ENCODE results near the gene SLC6A1.

Gene SLC6A1

DNA sequence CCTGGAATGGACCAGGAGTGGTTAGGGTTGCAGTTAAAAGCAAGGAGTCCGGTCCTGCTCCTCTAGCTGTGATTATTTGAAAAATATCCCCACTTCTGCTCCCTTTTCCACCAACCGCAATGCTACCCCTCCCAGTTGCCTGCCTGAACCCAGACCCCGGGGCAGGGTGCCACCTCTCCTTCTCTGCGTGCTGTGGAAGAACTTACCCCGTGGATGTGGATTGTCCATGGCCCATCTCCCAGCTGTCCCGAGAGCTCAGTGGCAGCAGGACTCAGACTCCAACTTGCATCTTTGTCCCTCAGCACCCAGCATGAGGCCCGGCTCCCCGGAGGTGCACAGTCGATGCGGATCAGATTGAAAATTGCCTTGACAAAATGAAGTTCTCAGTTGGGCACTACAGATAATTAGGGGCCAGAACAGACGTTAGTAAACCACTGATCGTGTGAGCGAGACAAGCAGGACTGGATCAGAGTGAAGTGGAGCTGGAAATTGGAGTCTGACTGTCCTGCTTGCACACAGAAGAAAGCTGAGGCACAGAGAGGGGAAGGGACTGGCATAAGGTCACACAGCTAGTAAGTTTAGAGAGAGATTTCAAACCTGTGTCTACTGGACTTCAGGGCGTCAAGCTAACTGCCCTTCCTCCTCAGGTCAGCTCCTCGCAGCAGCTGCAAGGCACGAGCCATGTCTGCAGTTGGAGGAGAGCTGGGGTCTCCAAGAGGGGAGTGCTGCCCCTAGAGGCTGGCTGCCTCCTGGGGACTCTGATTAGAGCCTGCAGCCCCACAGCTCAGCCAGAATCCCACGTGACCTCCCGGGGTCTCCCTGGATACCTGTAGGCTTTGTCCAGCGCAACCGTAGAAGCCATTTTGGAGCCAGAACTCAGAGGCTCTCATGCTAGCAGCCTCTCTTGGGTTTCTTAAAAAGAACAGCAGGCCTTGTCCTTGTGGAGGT is 14.7 kb downstream of the SLC6A1 start:
- H3K9me3 ChIP-seq (ENCODE audit: severe bottlenecking), result no peaks in the 10 kb centered on the region
- no peaks in the 10 kb centered on the region for H3K36me3 ChIP-seq
- DNase-seq, result peak; percentile 23
- no peak overlapping the region for H3K4me3 ChIP-seq (ENCODE audit: low read depth, low read length)
- TF ChIP-seq, protein P1, sequence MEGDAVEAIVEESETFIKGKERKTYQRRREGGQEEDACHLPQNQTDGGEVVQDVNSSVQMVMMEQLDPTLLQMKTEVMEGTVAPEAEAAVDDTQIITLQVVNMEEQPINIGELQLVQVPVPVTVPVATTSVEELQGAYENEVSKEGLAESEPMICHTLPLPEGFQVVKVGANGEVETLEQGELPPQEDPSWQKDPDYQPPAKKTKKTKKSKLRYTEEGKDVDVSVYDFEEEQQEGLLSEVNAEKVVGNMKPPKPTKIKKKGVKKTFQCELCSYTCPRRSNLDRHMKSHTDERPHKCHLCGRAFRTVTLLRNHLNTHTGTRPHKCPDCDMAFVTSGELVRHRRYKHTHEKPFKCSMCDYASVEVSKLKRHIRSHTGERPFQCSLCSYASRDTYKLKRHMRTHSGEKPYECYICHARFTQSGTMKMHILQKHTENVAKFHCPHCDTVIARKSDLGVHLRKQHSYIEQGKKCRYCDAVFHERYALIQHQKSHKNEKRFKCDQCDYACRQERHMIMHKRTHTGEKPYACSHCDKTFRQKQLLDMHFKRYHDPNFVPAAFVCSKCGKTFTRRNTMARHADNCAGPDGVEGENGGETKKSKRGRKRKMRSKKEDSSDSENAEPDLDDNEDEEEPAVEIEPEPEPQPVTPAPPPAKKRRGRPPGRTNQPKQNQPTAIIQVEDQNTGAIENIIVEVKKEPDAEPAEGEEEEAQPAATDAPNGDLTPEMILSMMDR (IDR thresholded peaks at IDR 0.05; ENCODE audit: low read depth, low read length), result peak; percentile 45
- H3K27ac ChIP-seq, result no peak overlapping the region
- H3K27me3 ChIP-seq (ENCODE audit: insufficient read depth, low read depth, severe bottlenecking), result no peaks in the 10 kb centered on the region

DNA sequence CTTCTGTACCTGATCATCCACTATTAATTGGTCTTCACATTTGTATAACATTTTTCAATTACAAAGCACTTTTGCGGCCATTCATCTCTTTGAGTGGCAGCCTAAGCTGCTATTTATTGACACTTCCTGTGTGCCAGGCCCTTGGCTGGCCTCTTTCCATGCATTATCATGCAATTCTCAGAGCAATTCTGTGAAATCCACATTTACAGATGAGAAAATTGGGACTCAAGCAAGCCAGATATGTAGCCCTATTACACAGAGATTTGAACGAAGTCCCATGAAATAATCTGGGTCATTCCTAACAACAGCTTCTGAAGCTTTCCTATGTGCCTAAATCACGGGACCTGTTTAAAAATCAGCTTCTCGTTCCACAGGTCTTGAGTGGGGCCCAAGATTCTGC is 17.4 kb downstream of the SLC6A1 start:
- H3K27me3 ChIP-seq (ENCODE audit: insufficient read depth, low read depth, severe bottlenecking), result no peaks in the 10 kb centered on the region
- no peak overlapping the region for H3K4me3 ChIP-seq (ENCODE audit: low read depth, low read length)
- no peaks in the 10 kb centered on the region for H3K9me3 ChIP-seq (ENCODE audit: severe bottlenecking)
- no peak overlapping the region for H3K27ac ChIP-seq
- no peak for DNase-seq
- TF ChIP-seq, protein P1 (IDR thresholded peaks at IDR 0.05; ENCODE audit: low read depth, low read length), result no peak
- H3K36me3 ChIP-seq, result no peaks in the 10 kb centered on the region

DNA sequence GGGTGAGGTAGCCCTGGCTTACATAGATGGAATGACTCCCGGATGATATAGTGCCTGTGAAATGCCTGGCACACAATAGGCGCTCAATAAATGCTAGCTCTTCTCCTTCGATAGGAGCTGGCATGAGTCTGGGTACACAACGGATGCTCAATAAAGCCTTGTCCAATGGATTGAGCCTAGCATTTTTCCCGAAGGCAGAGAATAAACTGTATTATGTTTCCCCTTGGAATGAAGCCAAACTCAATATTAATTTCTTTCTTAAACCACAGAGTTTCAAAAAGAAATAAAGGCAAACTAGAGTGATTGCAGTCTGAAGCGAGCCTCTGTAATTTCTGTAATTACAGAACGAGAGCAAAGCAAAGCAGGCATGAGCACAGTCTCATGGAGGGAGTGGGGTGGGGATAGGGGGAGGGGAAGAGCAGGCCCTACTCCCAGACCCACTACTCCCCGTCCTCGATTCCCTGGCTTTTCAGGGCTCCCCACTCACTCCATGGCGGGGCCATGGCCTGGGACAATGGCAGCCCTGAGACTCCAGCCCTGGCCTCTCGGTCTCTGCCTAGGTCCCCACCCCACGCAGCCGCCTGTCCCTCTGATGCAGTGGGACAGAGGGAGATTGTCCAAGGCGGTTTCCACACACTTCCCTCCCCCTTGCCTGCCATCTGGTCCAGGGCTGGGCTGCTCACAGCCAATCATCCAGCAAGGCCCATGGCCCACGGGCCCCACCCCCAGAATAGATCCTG is 18.0 kb downstream of the SLC6A1 start:
- TF ChIP-seq, protein P1 (IDR thresholded peaks at IDR 0.05; ENCODE audit: low read depth, low read length), result no peak
- no peak overlapping the region for H3K4me3 ChIP-seq (ENCODE audit: low read depth, low read length)
- H3K36me3 ChIP-seq, result no peaks in the 10 kb centered on the region
- no peak for DNase-seq
- H3K27ac ChIP-seq, result no peak overlapping the region
- no peaks in the 10 kb centered on the region for H3K27me3 ChIP-seq (ENCODE audit: insufficient read depth, low read depth, severe bottlenecking)
- H3K9me3 ChIP-seq (ENCODE audit: severe bottlenecking), result no peaks in the 10 kb centered on the region

DNA sequence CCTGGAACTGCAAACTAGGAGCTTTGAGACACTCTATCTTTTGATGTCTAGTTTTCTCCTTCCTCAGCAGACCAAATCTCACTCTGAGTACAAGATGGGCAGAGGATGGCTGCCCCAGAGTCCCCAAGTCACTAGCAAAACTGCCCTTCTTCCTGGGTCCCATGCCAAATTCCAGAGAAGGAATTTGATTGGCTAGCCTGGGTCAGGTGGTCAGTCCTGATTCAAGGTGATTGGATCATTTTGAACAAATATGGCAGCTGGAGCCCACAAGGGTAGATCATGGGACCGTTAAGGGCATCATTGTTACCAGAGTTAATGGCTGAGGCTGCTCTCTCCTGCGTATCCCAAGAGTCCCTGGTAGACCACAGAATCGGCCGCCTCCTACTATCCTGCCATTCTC is 21.7 kb downstream of the SLC6A1 start:
- Histone ChIP-seq H3K27ac (no peak overlapping the region), H3K4me3 (ENCODE audit: low read depth, low read length) (no peak overlapping the region), H3K36me3 (no peaks in the 10 kb centered on the region), H3K9me3 (ENCODE audit: severe bottlenecking) (no peaks in the 10 kb centered on the region), H3K27me3 (ENCODE audit: insufficient read depth, low read depth, severe bottlenecking) (no peaks in the 10 kb centered on the region)
- TF ChIP-seq, protein P1 (IDR thresholded peaks at IDR 0.05; ENCODE audit: low read depth, low read length), result no peak
- DNase-seq, result no peak

DNA sequence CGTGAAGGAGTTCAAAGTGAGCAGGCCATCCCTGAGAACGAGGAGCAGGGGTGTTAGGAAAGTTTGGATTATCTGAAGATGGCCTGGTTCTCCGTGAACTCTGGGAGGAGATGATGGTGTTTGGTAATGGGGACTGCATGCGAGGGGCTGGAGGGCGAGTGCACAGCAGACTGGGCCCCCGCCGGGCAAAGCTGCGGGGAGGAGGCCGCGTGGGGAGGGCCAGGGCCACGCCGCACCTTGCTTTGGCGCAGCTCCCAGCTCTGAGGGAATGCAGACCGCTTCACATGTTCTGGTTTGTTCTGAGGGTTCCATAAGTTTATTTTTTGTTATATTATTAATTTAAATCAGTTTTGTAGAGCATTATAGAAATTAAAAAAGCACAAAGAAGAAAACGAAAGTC is 22.2 kb downstream of the SLC6A1 start:
- Histone ChIP-seq H3K4me3 (ENCODE audit: low read depth, low read length) (no peak overlapping the region), H3K9me3 (ENCODE audit: severe bottlenecking) (no peaks in the 10 kb centered on the region), H3K36me3 (no peaks in the 10 kb centered on the region), H3K27ac (no peak overlapping the region), H3K27me3 (ENCODE audit: insufficient read depth, low read depth, severe bottlenecking) (no peaks in the 10 kb centered on the region)
- TF ChIP-seq, protein P1 (IDR thresholded peaks at IDR 0.05; ENCODE audit: low read depth, low read length), result no peak
- DNase-seq, result no peak
